ENCODE measurements around the gene FSD1. TPM values are rescaled to one million over a fixed set of nuclear protein-coding genes. Genes with fewer than 3 reads are reported as not detected.

FSD1 gene
- total and polyA plus RNA-seq, 10 donors, result 0.80 to 6.6 (median 2.2) TPM

GRCh38 chr19:4354282-4354681 is 49.9 kb downstream of the FSD1 start:
- intact Hi-C loops (cut with DNase I; ENCODE audit: low total_unique reads), result loop anchor here (5.0 kb wide), 1 partner anchor 87 kb away; no protein-coding TSS in a partner anchor

DNA sequence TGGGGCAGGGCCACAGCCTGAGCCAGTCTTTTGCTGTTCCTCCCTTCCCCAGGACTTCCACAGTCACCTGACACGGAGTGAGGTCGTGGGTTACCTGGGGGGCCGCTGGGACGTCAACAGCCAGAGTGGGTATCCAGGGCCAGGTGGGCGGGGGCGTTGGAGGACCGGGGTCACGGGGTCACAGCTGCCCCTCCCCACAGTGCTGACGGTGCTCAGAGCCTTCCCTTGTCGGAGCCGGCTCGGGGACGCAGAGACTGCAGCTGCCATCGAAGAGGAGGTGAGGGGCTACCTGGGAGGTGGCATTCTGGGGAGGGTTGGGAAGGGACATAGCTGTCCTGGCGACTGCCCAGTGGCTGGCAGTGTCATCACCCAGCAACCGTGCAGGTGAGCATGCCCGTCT is 50.5 kb downstream of the FSD1 start:
- no peak overlapping the region for H3K4me3 ChIP-seq
- intact Hi-C loops (cut with DNase I; ENCODE audit: low total_unique reads), result loop anchor here (5.0 kb wide), 1 partner anchor 88 kb away; no protein-coding TSS in a partner anchor
- no peak overlapping the region for H3K27ac ChIP-seq
- peaks cover 0 to 71% (median 21%) of the 10 kb centered on the region in 6 donors for H3K36me3 ChIP-seq
- TF ChIP-seq POLR2AphosphoS5 (IDR thresholded peaks at IDR 0.05) (peak in 2 of 3 donors; percentile 9 to 47), POLR2A (IDR thresholded peaks at IDR 0.05) (no peak)
- TF ChIP-seq, protein P1, sequence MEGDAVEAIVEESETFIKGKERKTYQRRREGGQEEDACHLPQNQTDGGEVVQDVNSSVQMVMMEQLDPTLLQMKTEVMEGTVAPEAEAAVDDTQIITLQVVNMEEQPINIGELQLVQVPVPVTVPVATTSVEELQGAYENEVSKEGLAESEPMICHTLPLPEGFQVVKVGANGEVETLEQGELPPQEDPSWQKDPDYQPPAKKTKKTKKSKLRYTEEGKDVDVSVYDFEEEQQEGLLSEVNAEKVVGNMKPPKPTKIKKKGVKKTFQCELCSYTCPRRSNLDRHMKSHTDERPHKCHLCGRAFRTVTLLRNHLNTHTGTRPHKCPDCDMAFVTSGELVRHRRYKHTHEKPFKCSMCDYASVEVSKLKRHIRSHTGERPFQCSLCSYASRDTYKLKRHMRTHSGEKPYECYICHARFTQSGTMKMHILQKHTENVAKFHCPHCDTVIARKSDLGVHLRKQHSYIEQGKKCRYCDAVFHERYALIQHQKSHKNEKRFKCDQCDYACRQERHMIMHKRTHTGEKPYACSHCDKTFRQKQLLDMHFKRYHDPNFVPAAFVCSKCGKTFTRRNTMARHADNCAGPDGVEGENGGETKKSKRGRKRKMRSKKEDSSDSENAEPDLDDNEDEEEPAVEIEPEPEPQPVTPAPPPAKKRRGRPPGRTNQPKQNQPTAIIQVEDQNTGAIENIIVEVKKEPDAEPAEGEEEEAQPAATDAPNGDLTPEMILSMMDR (IDR thresholded peaks at IDR 0.05 in 8 of 11, conservative IDR thresholded peaks at IDR 0.05 in 3 of 11), result no peak
- peaks cover 0 to 14% (median 0%) of the 10 kb centered on the region in 7 donors for H3K27me3 ChIP-seq (replicated peaks in 1 of 7)
- H3K4me1 ChIP-seq, result peaks cover 0 to 12% (median 0%) of the 10 kb centered on the region in 6 donors
- no peaks in the 10 kb centered on the region for H3K9me3 ChIP-seq
- DNase-seq, result peak; percentile 73
- WGBS, 5 donors, result 82 to 90% (median 89%) methylated on average over 3 to 17 of the region's 17 CpGs

More at GRCh38 chr19:4354282-4354681, 49.9 kb downstream of the FSD1 start:
- no peaks in the 10 kb centered on the region for H3K9me3 ChIP-seq
- H3K4me3 ChIP-seq, result no peak overlapping the region
- peaks cover 0 to 12% (median 0%) of the 10 kb centered on the region in 6 donors for H3K4me1 ChIP-seq
- H3K36me3 ChIP-seq, result peaks cover 0 to 69% (median 15%) of the 10 kb centered on the region in 6 donors
- TF ChIP-seq POLR2A (IDR thresholded peaks at IDR 0.05) (no peak), POLR2AphosphoS5 (IDR thresholded peaks at IDR 0.05) (peak in 1 of 3 donors; percentile 39)
- TF ChIP-seq, protein P1 (IDR thresholded peaks at IDR 0.05 in 8 of 11, conservative IDR thresholded peaks at IDR 0.05 in 3 of 11), result no peak
- DNase-seq, result no peak
- H3K27me3 ChIP-seq (replicated peaks in 1 of 7), result peaks cover 0 to 15% (median 0%) of the 10 kb centered on the region in 7 donors
- H3K27ac ChIP-seq, result no peak overlapping the region
- 86 to 94% (median 90%) methylated on average over 4 to 12 of the region's 12 CpGs for WGBS, 5 donors

DNA sequence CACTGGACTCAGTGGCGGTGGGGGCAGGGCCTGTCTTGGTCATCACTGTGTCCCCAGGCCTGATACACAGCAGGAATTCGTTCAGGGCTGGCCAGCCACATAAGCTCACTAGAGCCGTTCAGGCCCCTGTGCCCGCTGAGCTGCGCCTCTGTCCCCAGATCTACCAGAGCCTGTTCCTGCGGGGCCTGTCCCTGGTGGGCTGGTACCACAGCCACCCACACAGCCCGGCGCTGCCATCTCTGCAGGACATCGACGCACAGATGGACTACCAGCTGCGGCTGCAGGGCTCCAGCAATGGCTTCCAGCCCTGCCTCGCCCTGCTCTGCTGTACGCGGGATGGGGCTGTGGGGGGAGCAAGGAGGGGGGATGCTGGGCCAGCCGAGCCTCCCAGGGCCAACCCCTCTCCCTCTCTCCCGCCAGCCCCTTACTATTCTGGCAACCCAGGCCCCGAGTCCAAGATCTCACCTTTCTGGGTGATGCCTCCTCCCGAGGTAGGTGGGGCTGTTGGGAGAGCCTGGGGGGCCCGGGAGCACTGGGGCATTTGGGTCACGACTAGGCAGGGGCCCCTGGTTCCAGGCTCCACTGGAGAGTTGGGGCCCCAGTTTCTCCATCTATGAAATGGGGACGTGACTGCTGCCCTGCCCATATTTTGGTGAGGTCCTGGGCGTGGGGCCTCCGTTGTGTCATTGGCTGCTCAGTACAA is 52.8 kb downstream of the FSD1 start:
- no peaks in the 10 kb centered on the region for H3K27me3 ChIP-seq (replicated peaks in 1 of 7)
- 84 to 93% (median 88%) methylated on average over 14 to 23 of the region's 23 CpGs for WGBS, 5 donors
- DNase-seq, result peak; percentile 70
- peak in 1 of 3 donors; percentile 70 for TF ChIP-seq POLR2AphosphoS5 (IDR thresholded peaks at IDR 0.05)
- TF ChIP-seq, protein P1 (IDR thresholded peaks at IDR 0.05 in 8 of 11, conservative IDR thresholded peaks at IDR 0.05 in 3 of 11), result no peak
- intact Hi-C loops (cut with DNase I; ENCODE audit: low total_unique reads), result no loop called here
- no peaks in the 10 kb centered on the region for H3K9me3 ChIP-seq
- H3K27ac ChIP-seq, result no peak overlapping the region
- H3K36me3 ChIP-seq, result peaks cover 2 to 86% (median 44%) of the 10 kb centered on the region in 6 donors
- no peak overlapping the region for H3K4me3 ChIP-seq
- peaks cover 0 to 15% (median 0%) of the 10 kb centered on the region in 6 donors for H3K4me1 ChIP-seq

- intact Hi-C loops (cut with DNase I; ENCODE audit: low total_unique reads), result no loop called here
- DNase-seq, result no peak
- Histone ChIP-seq H3K27me3 (replicated peaks in 1 of 7) (no peaks in the 10 kb centered on the region), H3K9me3 (no peaks in the 10 kb centered on the region), H3K36me3 (peaks cover 4 to 92% (median 51%) of the 10 kb centered on the region in 6 donors), H3K4me3 (no peak overlapping the region), H3K27ac (no peak overlapping the region), H3K4me1 (peaks cover 0 to 8% (median 0%) of the 10 kb centered on the region in 6 donors)
- WGBS, 5 donors, result 90 to 95% (median 94%) methylated on average over 8 to 16 of the region's 16 CpGs
- no peak for TF ChIP-seq POLR2A (IDR thresholded peaks at IDR 0.05)
- TF ChIP-seq POLR2AphosphoS5 (IDR thresholded peaks at IDR 0.05), result peak; percentile 43 to 78 (median 52)
Measured at GRCh38 chr19:4357921-4358326, 53.5 kb downstream of the FSD1 start.

All from spleen (tissue), 11 donors.